Measurements from ENCODE around the gene ERVK3-1.
A peak's percentile ranks its signal among the peaks of the same experiment; 100 is the strongest.
"Not testable (repeated sequence)": the region's sequence is repeated elsewhere in the genome, so short reads cannot be mapped to it uniquely, and the experiment has no call there.

The ERVK3-1 gene

GRCh38 chr19:58305065-58305931 is at the start of gene ERVK3-1:
Gene ERVK3-1, plus strand, starts transcription at chr19:58305377. Its CDS starts 6,792 bp downstream, at chr19:58312169.
- peak; percentile 66 to 88 for DNase-seq

GRCh38 chr19:58258259-58258658 is 46.9 kb upstream of the ERVK3-1 start:
- not testable (repeated sequence) for DNase-seq

- no peak for DNase-seq
Observed at GRCh38 chr19:58261600-58261967, 43.6 kb upstream of the ERVK3-1 start.

- DNase-seq = no peak
Observed at GRCh38 chr19:58261968-58262921, 42.9 kb upstream of the ERVK3-1 start.

- no peak for DNase-seq
Observed at GRCh38 chr19:58262922-58263296, 42.3 kb upstream of the ERVK3-1 start.

- DNase-seq = no peak
Observed at GRCh38 chr19:58265100-58265499, 40.1 kb upstream of the ERVK3-1 start.

- no peak for DNase-seq
Observed at GRCh38 chr19:58268344-58268743, 36.8 kb upstream of the ERVK3-1 start.

GRCh38 chr19:58274771-58275201 is 30.4 kb upstream of the ERVK3-1 start:
- no peak for DNase-seq

GRCh38 chr19:58275564-58275963 is 29.6 kb upstream of the ERVK3-1 start:
- DNase-seq = no peak

GRCh38 chr19:58277197-58277596 is 28.0 kb upstream of the ERVK3-1 start:
- DNase-seq = no peak

- no peak for DNase-seq
Observed at GRCh38 chr19:58277748-58278540, 27.2 kb upstream of the ERVK3-1 start.

GRCh38 chr19:58278541-58279041 is 26.6 kb upstream of the ERVK3-1 start, which contains the start of gene ZNF8:
Gene ZNF8, plus strand, starts transcription at chr19:58278955. Its CDS starts 127 bp downstream, at chr19:58279082.
- peak; percentile 86 to 93 for DNase-seq

- DNase-seq = peak in 1 of 2 experiments; percentile 27
Observed at GRCh38 chr19:58279042-58279924, 25.9 kb upstream of the ERVK3-1 start.

- no peak for DNase-seq
Observed at GRCh38 chr19:58279925-58280316, 25.3 kb upstream of the ERVK3-1 start.

GRCh38 chr19:58284199-58284598 is 21.0 kb upstream of the ERVK3-1 start:
- no peak for DNase-seq

- DNase-seq = no peak
Observed at GRCh38 chr19:58291943-58292342, 13.2 kb upstream of the ERVK3-1 start.

GRCh38 chr19:58294743-58295374 is 10.3 kb upstream of the ERVK3-1 start:
- DNase-seq = no peak

GRCh38 chr19:58296104-58296503 is 9.1 kb upstream of the ERVK3-1 start:
- DNase-seq = no peak

- no peak for DNase-seq
Observed at GRCh38 chr19:58300620-58301019, 4.6 kb upstream of the ERVK3-1 start.

- no peak for DNase-seq
Observed at GRCh38 chr19:58304255-58304654, 922 bp upstream of the ERVK3-1 start.

- DNase-seq = no peak
Observed at GRCh38 chr19:58304748-58305064, 471 bp upstream of the ERVK3-1 start.

Measured in SW 1271 (cell line).